Occipital lobe (tissue), 2 donors: Measurements from ENCODE around the gene NTMT1. TPM values are rescaled to one million over a fixed set of nuclear protein-coding genes. Genes with fewer than 3 reads are reported as not detected.

Experiments used
- DNase-seq: peaks from one replicate; lab custom pipeline; 2025; lab: John Stamatoyannopoulos, UW
- total RNA-seq: library from RNA; depleted of rRNA; stranded (reverse); fragments of >200 nt; gene quantifications from one replicate; pipeline ENCODE4 v1.2.3, GENCODE V29; 2014

The NTMT1 gene
- total RNA-seq, 1 donor from 2014 or later, result 11.2 TPM

- no peak for DNase-seq
These were observed 49.7 kb downstream of the NTMT1 start for GRCh38 chr9:129675620-129676019.

DNA sequence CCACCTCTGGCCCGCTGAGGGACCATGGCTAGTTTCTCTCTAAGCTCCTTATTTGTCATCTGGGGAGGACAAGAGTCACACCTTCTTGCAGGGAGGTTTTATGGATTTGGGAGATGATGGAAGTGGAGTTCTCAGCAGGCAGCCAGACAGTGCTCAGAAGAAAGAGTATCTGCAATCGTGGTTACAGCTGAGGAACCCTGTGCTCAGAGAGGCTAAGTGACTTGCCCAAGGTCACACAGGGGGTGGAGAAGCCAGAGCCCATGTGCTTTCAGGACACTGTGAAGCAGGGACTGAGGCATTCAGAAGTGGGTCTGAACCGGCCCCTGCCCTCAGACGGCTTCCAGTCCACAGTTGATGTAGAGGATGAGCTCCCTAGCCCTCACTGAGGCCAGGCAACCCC is 50.3 kb downstream of the NTMT1 start:
- no peak for DNase-seq

GRCh38 chr9:129676975-129677374 is 51.0 kb downstream of the NTMT1 start:
- DNase-seq, result no peak

DNA sequence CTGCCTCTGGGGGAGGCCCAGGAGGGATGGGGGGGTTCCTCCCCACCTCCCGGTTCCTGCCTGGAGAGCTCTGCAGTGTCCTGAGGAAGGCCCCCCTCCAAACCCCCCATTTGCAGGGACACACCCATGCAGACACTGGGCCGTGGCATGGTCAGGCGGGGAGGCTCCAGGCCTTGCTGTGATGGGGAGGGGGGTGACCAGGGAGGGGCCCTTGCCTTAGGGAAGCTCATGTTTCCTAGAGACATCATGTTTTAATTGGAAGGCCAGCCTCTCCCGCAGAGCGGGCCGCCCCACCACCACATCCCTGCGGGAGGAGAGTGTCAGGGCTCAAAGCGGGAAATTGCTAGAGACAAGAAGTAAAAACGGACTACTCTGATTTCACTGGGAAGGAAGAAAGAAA is 51.5 kb downstream of the NTMT1 start:
- no peak for DNase-seq

- DNase-seq, result no peak
These were observed 52.9 kb downstream of the NTMT1 start for GRCh38 chr9:129678844-129679243.

DNA sequence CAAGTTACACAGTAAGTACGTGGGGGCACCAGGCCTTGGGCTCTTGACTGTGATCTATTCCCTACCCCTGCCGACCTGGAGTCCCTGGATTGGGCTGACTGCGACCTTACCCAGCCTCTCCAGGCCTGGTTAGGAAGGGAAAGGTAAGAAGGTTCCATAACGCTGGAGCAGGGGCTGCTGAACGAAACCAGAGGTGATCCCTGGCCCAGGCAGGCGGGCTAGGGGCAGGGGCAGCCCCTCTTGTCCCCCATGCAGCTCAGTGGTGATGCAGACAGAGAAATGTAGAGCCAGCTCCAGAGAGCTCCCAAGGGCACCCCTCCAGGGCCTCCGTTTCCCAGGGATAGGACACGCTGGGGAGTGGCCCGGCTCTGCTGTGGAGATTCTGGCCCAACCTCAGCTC is 53.6 kb downstream of the NTMT1 start:
- no peak for DNase-seq

- no peak for DNase-seq
These were observed 56.0 kb downstream of the NTMT1 start for GRCh38 chr9:129681924-129682323.

GRCh38 chr9:129682381-129682780 is 56.4 kb downstream of the NTMT1 start:
- no peak for DNase-seq

DNA sequence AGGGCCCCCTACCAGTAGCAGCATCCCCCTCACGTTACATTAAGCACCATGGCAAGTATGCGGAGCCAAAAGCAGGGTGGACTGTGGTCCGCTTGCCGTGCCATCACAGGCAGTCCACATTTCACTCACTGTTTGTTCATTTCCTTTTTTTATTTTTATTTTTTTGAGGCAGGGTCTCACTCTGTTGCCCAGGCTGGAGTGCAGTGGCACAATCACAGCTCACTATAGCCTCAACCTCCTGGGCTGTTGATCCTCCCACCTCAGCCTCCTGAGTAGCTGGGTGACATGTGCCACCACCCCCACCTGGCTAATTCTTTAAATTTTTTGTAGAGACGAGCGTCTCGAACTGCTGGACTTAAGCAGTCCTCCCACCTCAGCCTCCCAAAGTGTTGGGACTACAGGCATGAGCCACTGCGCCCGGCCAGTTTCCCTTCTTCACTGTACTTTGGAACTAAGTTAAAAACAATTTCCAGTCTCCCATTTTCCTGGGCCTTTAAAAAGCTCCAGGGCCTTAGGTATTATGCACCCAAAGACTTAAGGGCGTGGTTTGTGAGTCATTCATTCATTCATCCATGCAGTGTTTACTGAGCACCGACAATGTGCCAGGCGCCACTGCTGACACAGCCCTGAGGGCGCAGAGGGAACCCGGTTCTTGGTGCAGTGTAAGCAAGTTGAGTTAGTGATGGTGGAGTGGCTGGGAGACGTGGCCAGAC is 59.4 kb downstream of the NTMT1 start:
- DNase-seq, result no peak

Other genes starting within 250 kb of the NTMT1 start
- gene C9orf50, start 5.1 kb upstream of the NTMT1 start, total RNA-seq, result not detected
- gene ASB6, start 16.0 kb downstream of the NTMT1 start, total RNA-seq, result 10.1 TPM
- gene PRRX2, start 39.5 kb downstream of the NTMT1 start, total RNA-seq, result 0.16 TPM
- 3.3 TPM for gene PTGES, start 126.9 kb downstream of the NTMT1 start, total RNA-seq
- gene TOR1B, start 177.0 kb downstream of the NTMT1 start, total RNA-seq, result 39.5 TPM
- gene TOR1A, start 198.0 kb downstream of the NTMT1 start, total RNA-seq, result 21.8 TPM
- 40.2 TPM for gene C9orf78, start 209.1 kb downstream of the NTMT1 start, total RNA-seq
- 9.8 TPM for gene USP20, start 209.3 kb downstream of the NTMT1 start, total RNA-seq